ENCODE data around the gene NOSIP. TPM values are rescaled to one million over a fixed set of nuclear protein-coding genes. Genes with fewer than 3 reads are reported as not detected.

NOSIP gene
- total RNA-seq, 1 experiment from 2014 or later, result 66.1 TPM

DNA sequence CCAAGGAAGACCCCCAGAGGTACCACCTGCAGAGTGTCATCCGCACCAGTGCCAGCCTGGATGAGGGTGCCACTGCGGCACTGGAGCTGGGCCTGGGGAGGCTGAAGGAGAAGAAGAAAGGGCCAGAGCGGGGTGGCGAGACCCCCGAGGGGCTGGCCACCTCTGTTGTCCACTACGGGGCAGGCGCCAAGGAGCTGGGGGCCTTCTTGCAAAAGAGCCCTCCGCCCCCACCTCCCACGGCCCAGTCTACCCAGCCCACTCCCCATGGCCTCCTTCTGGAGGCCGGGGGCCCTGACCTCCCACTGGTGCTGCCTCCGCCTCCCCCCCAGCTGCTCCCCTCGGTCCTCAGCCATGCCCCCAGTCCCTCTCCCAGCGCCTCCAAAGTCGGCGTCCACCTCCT, 16.1 kb upstream of the NOSIP start:
- in situ Hi-C loops (cut with HindIII; ENCODE audit: low pct_unique_long_range_greater_than_20kb, low sequenced_read_pairs) (no loop called here), intact Hi-C loops (cut with micrococcal nuclease; ENCODE audit: unreplicated experiment) (no loop called here)
- ChIA-PET POLR2A (no interaction called here), CTCF (no interaction called here)
- TF ChIP-seq, protein P1, sequence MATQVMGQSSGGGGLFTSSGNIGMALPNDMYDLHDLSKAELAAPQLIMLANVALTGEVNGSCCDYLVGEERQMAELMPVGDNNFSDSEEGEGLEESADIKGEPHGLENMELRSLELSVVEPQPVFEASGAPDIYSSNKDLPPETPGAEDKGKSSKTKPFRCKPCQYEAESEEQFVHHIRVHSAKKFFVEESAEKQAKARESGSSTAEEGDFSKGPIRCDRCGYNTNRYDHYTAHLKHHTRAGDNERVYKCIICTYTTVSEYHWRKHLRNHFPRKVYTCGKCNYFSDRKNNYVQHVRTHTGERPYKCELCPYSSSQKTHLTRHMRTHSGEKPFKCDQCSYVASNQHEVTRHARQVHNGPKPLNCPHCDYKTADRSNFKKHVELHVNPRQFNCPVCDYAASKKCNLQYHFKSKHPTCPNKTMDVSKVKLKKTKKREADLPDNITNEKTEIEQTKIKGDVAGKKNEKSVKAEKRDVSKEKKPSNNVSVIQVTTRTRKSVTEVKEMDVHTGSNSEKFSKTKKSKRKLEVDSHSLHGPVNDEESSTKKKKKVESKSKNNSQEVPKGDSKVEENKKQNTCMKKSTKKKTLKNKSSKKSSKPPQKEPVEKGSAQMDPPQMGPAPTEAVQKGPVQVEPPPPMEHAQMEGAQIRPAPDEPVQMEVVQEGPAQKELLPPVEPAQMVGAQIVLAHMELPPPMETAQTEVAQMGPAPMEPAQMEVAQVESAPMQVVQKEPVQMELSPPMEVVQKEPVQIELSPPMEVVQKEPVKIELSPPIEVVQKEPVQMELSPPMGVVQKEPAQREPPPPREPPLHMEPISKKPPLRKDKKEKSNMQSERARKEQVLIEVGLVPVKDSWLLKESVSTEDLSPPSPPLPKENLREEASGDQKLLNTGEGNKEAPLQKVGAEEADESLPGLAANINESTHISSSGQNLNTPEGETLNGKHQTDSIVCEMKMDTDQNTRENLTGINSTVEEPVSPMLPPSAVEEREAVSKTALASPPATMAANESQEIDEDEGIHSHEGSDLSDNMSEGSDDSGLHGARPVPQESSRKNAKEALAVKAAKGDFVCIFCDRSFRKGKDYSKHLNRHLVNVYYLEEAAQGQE (IDR thresholded peaks at IDR 0.05; ENCODE audit: insufficient read depth in 1 of 2, low read depth in 2 of 2, low read length in 1 of 2), result no peak
- Histone ChIP-seq H3K36me3 (ENCODE audit: control insufficient read depth, insufficient read depth, low read length) (no peaks in the 10 kb centered on the region; the same call in 1 of the 2 replicates), H3K27me3 (ENCODE audit: control insufficient read depth, insufficient read depth, low read length) (no peaks in the 10 kb centered on the region), H3K27ac (ENCODE audit: low read length) (no peak overlapping the region), H3K4me3 (ENCODE audit: low read depth in 2 of 2, low read length in 2 of 2) (no peak overlapping the region), H3K9me3 (ENCODE audit: control insufficient read depth, insufficient read depth, low read depth, low read length) (no peaks in the 10 kb centered on the region), H3K4me1 (ENCODE audit: control insufficient read depth, insufficient read depth, low read length) (peaks cover 8% of the 10 kb centered on the region)
- no TSS peak for BruUV-seq (replicated peaks)
- no peak for DNase-seq (ENCODE audit: low read depth, low spot score)
- ATAC-seq, result no peak

DNA sequence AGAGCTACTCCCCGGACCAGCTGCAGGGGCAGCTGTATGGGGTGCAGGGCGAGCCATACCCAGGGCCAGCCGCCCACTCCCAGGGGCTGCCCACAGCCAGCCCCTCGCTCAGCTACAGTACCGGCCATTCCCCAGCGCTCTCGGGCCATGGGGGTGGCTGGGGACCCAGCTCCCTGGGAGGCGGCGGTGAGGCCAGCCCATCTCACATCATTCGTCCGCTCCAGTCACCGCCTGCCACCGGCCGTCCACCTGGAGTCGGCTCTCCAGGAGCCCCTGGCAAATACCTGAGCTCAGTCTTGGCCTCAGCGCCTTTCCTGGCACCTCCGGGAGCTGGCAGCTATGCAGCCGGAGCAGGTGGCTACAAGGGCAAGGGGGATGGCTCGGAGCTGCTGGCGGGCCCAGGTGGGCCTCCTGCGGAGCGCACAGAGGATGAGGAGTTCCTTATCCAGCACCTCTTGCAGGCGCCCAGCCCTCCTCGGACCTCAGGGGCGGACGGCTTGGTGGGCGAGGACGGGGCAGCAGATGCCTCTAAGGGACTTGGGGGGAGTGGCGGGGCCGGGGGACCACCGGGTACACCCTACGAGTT, 15.6 kb upstream of the NOSIP start:
- peaks cover 8% of the 10 kb centered on the region for H3K4me1 ChIP-seq (ENCODE audit: control insufficient read depth, insufficient read depth, low read length)
- H3K9me3 ChIP-seq (ENCODE audit: control insufficient read depth, insufficient read depth, low read depth, low read length), result no peaks in the 10 kb centered on the region
- ChIA-PET POLR2A (no interaction called here), CTCF (no interaction called here)
- TF ChIP-seq, protein P1 (IDR thresholded peaks at IDR 0.05; ENCODE audit: insufficient read depth in 1 of 2, low read depth in 2 of 2, low read length in 1 of 2), result no peak
- TF ChIP-seq, protein P2, sequence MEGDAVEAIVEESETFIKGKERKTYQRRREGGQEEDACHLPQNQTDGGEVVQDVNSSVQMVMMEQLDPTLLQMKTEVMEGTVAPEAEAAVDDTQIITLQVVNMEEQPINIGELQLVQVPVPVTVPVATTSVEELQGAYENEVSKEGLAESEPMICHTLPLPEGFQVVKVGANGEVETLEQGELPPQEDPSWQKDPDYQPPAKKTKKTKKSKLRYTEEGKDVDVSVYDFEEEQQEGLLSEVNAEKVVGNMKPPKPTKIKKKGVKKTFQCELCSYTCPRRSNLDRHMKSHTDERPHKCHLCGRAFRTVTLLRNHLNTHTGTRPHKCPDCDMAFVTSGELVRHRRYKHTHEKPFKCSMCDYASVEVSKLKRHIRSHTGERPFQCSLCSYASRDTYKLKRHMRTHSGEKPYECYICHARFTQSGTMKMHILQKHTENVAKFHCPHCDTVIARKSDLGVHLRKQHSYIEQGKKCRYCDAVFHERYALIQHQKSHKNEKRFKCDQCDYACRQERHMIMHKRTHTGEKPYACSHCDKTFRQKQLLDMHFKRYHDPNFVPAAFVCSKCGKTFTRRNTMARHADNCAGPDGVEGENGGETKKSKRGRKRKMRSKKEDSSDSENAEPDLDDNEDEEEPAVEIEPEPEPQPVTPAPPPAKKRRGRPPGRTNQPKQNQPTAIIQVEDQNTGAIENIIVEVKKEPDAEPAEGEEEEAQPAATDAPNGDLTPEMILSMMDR (IDR thresholded peaks at IDR 0.05), result no peak
- no peak for TF ChIP-seq TCF7L2 (IDR thresholded peaks at IDR 0.05; ENCODE audit: low read depth, low read length)
- no peak for TF ChIP-seq POLR2AphosphoS5 (IDR thresholded peaks at IDR 0.05; ENCODE audit: low read depth, low read length)
- TF ChIP-seq SIN3A (IDR thresholded peaks at IDR 0.05; ENCODE audit: borderline replicate concordance, insufficient read depth, low read depth, low read length), result no peak
- ATAC-seq, result no peak
- no peak for DNase-seq (ENCODE audit: low read depth, low spot score)
- H3K4me3 ChIP-seq (ENCODE audit: low read depth in 2 of 2, low read length in 2 of 2), result no peak overlapping the region
- intact Hi-C loops (cut with micrococcal nuclease; ENCODE audit: unreplicated experiment) (no loop called here), in situ Hi-C loops (cut with HindIII; ENCODE audit: low pct_unique_long_range_greater_than_20kb, low sequenced_read_pairs) (no loop called here)
- no peaks in the 10 kb centered on the region for H3K27me3 ChIP-seq (ENCODE audit: control insufficient read depth, insufficient read depth, low read length)
- no peak overlapping the region for H3K27ac ChIP-seq (ENCODE audit: low read length)
- no peaks in the 10 kb centered on the region; the same call in 1 of the 2 replicates for H3K36me3 ChIP-seq (ENCODE audit: control insufficient read depth, insufficient read depth, low read length)
- no TSS peak for BruUV-seq (replicated peaks)
